Measurements from ENCODE around the gene DIPK1A.
A peak's percentile ranks its signal among the peaks of the same experiment; 100 is the strongest.

DIPK1A gene

DNA sequence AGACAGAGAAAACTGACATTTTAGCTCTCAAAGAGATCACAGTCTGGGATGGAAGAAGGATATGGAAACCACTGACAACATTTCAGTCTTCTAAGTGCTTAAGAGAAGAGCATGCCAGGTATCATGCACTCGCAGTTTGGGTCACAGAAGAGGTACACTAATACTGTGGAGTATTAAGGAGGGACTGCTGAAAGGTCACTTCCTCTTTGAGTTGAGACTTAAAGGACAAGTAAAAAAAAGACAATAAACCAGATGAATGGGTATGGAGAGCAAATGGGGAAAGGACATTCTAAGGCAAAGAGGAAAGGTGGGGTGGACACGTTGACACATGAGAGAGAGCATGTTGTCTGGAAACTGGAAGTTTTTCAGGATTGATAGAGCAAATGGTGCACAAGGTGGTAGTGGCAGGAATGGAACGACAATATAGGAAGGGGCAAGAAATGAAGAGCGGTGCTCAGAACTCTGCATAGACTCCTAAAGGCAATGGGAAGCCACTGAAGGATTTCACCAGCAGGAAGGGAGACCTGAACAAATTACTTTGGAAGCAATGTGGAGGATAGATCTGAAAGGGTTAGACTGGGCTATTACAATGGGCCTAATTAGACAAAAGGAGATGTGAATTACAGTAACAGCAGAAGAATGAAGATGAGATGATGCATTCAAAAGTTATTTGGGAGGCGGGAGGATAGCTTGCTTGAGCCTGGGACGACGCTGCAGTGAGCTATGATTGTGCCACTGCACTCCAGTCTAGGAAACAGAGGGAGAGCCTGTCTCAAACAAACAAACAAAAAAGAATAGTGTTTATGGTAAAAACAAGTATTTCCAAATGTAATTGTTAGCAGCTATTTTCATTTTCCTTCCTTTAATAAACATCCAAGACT is 11.1 kb downstream of the DIPK1A start:
- Mint-ChIP-seq H3K27me3 (no peaks in the 10 kb centered on the region), H3K36me3 (ENCODE audit: low read depth) (no peaks in the 10 kb centered on the region), H3K27ac (no peak overlapping the region), H3K9me3 (no peaks in the 10 kb centered on the region), H3K4me1 (ENCODE audit: low read depth) (peaks cover 27% of the 10 kb centered on the region), H3K4me3 (no peak overlapping the region)
- no peak for DNase-seq

DNA sequence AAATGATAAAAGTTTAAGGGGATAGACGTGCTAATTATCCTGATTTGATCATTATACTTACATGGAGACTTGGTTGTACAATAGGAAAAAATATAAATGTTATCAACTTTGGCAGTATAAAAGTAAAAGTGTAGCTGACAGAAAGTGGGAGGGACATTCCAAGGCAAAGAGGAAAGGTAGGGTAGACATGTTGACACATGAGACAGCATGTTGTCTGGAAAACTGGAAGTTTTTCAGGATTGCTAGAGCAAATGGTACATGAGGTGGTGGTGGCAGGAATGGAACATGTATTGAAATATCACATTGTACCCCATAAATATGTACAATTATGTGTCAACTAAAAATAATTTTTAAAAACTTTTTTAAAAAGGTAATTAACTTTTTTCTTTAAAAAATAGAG is 13.2 kb downstream of the DIPK1A start:
- Mint-ChIP-seq H3K4me3 (no peak overlapping the region), H3K27me3 (no peaks in the 10 kb centered on the region), H3K4me1 (ENCODE audit: low read depth) (peaks cover 35% of the 10 kb centered on the region), H3K27ac (no peak overlapping the region), H3K9me3 (no peaks in the 10 kb centered on the region), H3K36me3 (ENCODE audit: low read depth) (no peaks in the 10 kb centered on the region)
- no peak for DNase-seq

DNA sequence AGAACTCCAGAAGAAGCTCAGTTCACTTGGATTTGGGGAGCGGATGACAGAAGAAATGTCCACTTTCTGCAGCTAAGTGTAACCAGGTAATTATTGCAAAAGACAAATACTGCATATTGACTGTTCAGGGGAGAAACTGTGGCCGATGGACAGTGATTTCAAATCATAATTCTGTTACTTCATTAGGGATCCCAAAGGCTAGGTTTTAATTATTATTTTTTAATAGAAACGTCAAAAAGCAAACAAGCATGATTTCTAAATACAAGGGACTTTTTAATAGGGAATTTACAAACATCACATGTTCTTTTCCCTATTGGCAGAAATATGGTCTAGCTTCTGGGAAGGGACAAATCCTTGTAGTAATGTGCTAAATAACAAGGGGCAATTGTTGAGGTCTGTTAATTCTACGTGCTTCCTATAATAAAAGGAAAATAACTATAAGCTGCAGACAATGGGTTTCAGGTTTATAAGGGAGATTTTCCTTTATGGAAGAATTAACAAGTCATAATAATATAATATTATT is 15.5 kb downstream of the DIPK1A start:
- no peak for DNase-seq
- no peaks in the 10 kb centered on the region for H3K27me3 Mint-ChIP-seq
- H3K36me3 Mint-ChIP-seq (ENCODE audit: low read depth): no peaks in the 10 kb centered on the region
- H3K4me3 Mint-ChIP-seq: no peak overlapping the region
- peaks cover 50% of the 10 kb centered on the region for H3K4me1 Mint-ChIP-seq (ENCODE audit: low read depth)
- H3K27ac Mint-ChIP-seq: no peak overlapping the region
- H3K9me3 Mint-ChIP-seq: no peaks in the 10 kb centered on the region

DNA sequence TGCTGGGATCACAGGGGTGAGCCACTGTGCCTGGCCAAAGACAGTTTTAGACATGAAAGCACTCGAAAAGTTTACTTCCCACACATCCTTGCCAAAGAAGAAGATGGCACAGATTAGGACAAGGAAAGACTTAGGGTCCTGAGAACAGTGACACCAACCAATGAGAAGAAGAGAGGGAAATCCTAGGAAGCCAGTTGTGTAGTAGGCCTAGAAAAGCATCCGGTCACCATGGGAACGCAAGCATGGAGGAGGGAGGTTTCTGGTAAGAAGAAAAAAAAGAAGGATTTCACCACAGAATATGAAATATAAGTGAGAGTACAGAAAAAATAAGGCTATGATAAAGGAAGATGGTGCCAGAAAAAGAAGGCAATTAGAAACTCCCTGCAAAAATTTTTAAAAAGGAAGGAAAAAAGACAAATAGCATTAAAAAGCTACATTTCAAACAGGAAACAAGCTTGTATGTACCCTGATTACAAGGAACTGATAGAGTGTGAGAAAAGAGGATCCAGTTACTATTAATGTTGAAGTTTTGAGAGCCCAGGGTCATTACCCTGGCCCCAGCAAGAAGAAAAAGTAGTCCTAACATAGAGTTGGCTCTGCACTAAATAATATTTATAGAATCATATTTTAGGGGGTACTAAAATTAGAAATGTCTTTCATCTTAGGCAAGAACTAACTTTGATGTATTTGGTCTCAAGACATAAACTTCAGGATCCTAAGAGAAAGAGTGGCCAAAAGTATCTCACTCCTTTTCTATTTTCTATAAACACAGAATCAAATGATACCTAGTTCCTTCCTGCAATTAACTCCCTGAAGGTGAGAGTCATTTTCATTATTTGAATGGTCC is 16.1 kb downstream of the DIPK1A start:
- Mint-ChIP-seq H3K27ac (no peak overlapping the region), H3K4me1 (ENCODE audit: low read depth) (peaks cover 57% of the 10 kb centered on the region)

DNA sequence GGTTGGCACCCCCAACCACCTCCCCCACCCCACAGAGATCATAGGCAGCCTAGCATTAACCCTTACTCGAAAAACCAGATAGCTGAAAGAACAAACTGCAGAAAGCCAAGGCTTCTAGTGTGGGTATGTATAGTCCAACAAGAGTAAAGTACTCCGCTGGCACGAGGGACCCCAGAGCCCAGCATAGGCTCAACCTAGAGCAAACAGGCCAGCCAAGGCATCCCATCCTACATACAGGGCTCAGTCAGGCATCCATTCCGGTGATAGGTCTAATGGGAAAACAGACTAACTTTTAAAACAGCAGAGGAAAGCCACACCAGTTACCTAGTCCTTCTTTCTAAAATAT is 17.8 kb downstream of the DIPK1A start:
- no peaks in the 10 kb centered on the region for H3K9me3 Mint-ChIP-seq
- H3K4me1 Mint-ChIP-seq (ENCODE audit: low read depth): peaks cover 60% of the 10 kb centered on the region
- H3K27me3 Mint-ChIP-seq: no peaks in the 10 kb centered on the region
- H3K36me3 Mint-ChIP-seq (ENCODE audit: low read depth): peaks cover 1% of the 10 kb centered on the region
- H3K27ac Mint-ChIP-seq: no peak overlapping the region
- no peak overlapping the region for H3K4me3 Mint-ChIP-seq
- no peak for DNase-seq

More for the DNA sequence above, 16.1 kb downstream of the DIPK1A start:
- no peaks in the 10 kb centered on the region for H3K36me3 Mint-ChIP-seq (ENCODE audit: low read depth)
- no peak overlapping the region for H3K4me3 Mint-ChIP-seq
- H3K27me3 Mint-ChIP-seq: no peaks in the 10 kb centered on the region
- H3K9me3 Mint-ChIP-seq: no peaks in the 10 kb centered on the region
- no peak for DNase-seq

DNA sequence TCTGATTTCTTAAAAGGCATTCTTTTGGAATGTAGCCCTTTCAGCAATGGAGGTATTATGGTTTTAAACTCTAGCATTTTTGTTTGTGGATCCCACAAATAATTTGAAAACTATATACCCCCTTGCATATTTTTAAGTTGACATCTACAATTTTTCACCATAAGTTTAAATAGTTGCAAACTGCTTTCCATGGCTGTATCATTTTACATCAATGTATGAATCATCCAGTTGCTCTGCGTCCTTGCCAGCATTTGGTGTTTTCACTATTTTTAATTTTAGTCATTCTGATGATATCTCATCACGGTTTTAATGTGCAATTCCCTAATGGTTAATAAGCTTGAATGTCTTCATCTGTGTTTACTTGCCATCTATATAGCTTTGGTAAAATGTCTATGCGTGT is 20.7 kb downstream of the DIPK1A start:
- H3K9me3 Mint-ChIP-seq: no peaks in the 10 kb centered on the region
- H3K36me3 Mint-ChIP-seq (ENCODE audit: low read depth): peaks cover 2% of the 10 kb centered on the region
- H3K27me3 Mint-ChIP-seq: no peaks in the 10 kb centered on the region
- DNase-seq: no peak
- H3K4me1 Mint-ChIP-seq (ENCODE audit: low read depth): peaks cover 63% of the 10 kb centered on the region
- H3K4me3 Mint-ChIP-seq: peak overlapping the region; percentile 10
- no peak overlapping the region for H3K27ac Mint-ChIP-seq

DNA sequence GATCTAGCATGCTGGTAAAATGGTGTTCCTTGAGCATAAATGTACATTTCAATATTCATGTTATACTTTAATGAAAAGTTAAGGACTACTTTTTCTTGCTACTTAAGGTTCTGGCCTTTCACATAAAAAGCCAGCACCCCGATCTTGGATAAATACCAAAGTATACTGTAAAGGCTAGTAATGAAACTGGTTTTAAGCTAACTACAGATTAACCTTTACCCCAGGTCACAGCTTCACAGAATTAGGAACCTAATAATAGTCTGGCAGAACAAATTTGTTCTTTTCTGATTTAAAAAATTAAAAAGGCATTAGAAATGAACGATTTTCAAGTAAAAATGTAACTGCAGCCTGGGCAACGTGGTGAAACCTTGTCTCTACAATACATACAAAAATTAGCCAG is 23.5 kb downstream of the DIPK1A start:
- no peak for DNase-seq
- H3K27me3 Mint-ChIP-seq: no peaks in the 10 kb centered on the region
- H3K4me3 Mint-ChIP-seq: no peak overlapping the region
- no peaks in the 10 kb centered on the region for H3K9me3 Mint-ChIP-seq
- H3K4me1 Mint-ChIP-seq (ENCODE audit: low read depth): peaks cover 55% of the 10 kb centered on the region
- peaks cover 2% of the 10 kb centered on the region for H3K36me3 Mint-ChIP-seq (ENCODE audit: low read depth)
- H3K27ac Mint-ChIP-seq: no peak overlapping the region

DNA sequence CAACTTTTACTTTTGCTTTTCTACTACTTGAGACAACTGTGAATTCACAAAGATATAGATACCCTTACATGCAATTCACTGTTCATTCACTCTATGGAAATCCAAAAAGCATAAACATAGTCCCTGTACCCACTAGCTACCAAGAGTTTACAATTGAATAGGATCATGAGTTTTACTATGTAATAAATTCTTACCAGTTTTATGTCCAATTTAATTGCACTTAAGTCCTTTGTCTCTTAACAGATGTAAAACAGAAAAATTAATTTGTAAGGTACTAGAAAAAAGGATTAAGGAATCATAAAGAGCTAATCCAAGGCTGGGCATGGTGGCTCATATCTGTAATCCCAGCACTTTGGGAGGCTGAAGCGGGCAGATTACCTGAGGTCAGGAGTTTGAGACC is 24.4 kb downstream of the DIPK1A start:
- H3K36me3 Mint-ChIP-seq (ENCODE audit: low read depth): peaks cover 2% of the 10 kb centered on the region
- DNase-seq: no peak
- no peak overlapping the region for H3K4me3 Mint-ChIP-seq
- no peaks in the 10 kb centered on the region for H3K27me3 Mint-ChIP-seq
- no peak overlapping the region for H3K27ac Mint-ChIP-seq
- peaks cover 56% of the 10 kb centered on the region for H3K4me1 Mint-ChIP-seq (ENCODE audit: low read depth)
- no peaks in the 10 kb centered on the region for H3K9me3 Mint-ChIP-seq

DNA sequence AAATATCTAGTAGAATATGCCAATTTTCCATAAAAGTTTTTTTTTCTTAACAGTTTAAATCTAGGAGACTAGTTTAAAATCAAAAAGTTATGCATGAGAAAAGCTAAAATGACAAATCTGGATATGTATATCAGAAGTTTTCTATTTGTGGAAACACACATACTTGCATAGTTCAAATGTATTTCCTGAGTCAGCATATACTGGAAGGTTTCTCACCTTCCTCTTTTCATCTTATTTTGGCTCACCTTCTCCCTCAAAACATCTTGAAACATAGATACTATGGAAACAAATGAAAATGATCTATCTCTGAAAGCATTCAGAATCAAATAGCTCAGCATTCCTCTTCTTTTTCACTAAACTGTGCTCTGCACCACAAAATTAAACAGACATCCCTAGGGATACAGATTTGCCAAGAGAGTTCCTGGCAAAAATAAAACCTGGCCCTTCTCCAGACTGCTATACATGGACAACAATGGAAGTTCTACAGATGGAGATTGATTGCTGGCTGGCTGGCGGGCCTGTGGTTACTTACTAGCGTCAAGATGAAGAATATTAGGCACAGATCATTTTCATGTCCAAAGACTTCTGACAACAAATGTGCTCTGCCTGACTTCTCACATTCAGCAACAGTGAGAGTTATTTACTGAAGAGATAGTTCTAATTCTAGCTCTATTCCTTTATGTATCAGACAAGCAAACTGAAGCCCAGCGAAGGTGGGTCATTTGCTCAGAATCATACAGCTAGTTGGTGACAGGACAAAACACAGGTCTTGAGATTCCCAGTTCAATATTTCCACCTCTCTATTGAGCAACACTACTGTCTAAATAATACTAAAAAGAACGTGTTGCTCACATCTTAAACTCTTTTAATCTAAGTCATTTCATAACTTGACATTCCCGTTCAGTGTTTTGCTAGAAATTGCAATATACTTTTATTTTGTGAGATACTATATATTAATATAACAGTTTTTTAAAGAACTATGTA is 26.6 kb downstream of the DIPK1A start:
- H3K27me3 Mint-ChIP-seq: no peaks in the 10 kb centered on the region
- no peak overlapping the region for H3K27ac Mint-ChIP-seq
- H3K9me3 Mint-ChIP-seq: no peaks in the 10 kb centered on the region
- DNase-seq: no peak
- peaks cover 2% of the 10 kb centered on the region for H3K36me3 Mint-ChIP-seq (ENCODE audit: low read depth)
- no peak overlapping the region for H3K4me3 Mint-ChIP-seq
- H3K4me1 Mint-ChIP-seq (ENCODE audit: low read depth): peaks cover 51% of the 10 kb centered on the region

DNA sequence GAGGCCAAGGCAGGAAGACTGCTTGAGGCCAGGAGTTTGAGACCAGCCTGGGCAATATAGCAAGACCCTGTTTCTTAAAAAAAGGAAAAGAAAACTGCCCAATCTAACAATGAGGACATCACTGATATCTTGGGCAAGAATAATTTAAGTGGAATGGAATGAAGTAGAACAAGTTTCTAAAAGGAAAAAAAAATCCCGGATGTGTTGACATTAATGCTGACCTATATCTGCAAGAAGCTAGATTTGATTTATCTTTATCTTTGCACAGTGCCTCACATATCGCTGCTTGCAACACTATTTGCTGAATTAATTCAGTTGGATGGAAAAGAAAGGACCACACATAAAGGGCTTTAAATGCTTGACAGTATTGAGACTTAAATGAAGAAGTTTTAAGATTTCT is 27.8 kb downstream of the DIPK1A start:
- Mint-ChIP-seq H3K9me3 (no peaks in the 10 kb centered on the region), H3K36me3 (ENCODE audit: low read depth) (peaks cover under 1% of the 10 kb centered on the region), H3K27ac (no peak overlapping the region), H3K27me3 (no peaks in the 10 kb centered on the region), H3K4me3 (no peak overlapping the region), H3K4me1 (ENCODE audit: low read depth) (peaks cover 59% of the 10 kb centered on the region)
- no peak for DNase-seq

DNA sequence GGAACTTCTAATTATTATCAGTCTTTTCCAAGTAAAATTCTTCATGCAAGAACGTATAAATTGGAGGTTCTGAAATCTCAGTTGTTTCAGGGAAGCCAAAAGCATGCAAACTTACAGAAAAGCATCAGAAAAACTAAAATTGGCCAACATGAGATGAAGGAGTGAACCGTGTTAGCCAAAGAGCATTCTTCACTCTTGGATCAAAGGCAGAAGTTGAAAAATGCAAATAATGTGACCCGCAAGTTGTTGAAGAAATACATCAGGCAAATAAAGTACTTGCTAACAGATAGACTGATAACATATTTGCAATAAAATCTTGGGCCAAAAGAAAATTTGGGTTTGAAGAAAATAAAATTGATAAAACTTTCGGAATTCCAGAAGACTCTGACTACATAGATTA is 29.6 kb downstream of the DIPK1A start:
- no peak overlapping the region for H3K27ac Mint-ChIP-seq
- DNase-seq: no peak
- no peaks in the 10 kb centered on the region for H3K36me3 Mint-ChIP-seq (ENCODE audit: low read depth)
- H3K9me3 Mint-ChIP-seq: no peaks in the 10 kb centered on the region
- no peak overlapping the region for H3K4me3 Mint-ChIP-seq
- no peaks in the 10 kb centered on the region for H3K27me3 Mint-ChIP-seq
- H3K4me1 Mint-ChIP-seq (ENCODE audit: low read depth): peaks cover 53% of the 10 kb centered on the region

DNA sequence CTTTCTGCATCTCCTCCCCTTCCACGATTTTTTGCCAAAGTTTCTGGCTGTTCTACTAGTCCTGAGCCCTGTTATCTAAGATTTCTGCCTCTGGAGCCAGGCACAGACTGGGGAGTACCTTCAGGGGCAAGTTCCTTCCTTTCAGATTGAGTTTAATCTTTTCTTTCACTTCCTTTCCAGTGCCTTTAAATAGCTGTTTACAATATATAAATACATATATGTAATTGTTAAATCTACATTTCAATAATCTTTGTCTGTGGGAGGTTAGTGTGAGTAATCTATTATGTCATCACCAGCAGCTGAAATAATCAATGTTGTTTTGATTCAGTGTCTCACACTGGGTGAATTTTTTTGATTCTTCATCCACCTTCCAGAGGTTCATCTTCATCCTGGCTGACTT is 31.8 kb downstream of the DIPK1A start:
- no peak overlapping the region for H3K4me3 Mint-ChIP-seq
- H3K36me3 Mint-ChIP-seq (ENCODE audit: low read depth): no peaks in the 10 kb centered on the region
- peaks cover 37% of the 10 kb centered on the region for H3K4me1 Mint-ChIP-seq (ENCODE audit: low read depth)
- H3K27me3 Mint-ChIP-seq: no peaks in the 10 kb centered on the region
- H3K27ac Mint-ChIP-seq: no peak overlapping the region
- H3K9me3 Mint-ChIP-seq: no peaks in the 10 kb centered on the region
- DNase-seq: no peak

DNA sequence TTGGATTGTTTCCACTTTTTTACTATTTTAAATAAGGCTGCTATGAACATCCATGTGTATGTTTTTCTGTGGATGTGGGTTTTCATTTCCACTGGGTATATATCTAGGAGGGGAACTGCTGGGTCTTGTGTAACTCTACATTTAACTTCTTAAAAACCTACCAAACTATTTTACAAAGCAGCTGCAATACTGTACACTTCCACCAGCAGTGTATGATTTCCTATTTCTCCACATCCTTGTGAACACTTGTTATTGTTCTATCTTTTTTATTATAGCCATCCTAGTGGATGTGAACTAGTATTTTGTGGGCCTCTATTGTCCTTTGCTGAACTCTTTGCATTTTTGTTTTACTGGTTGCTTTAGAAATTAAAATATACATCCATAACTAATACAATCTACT is 33.4 kb downstream of the DIPK1A start:
- Mint-ChIP-seq H3K4me3 (no peak overlapping the region), H3K27ac (no peak overlapping the region), H3K36me3 (ENCODE audit: low read depth) (no peaks in the 10 kb centered on the region), H3K4me1 (ENCODE audit: low read depth) (peaks cover 30% of the 10 kb centered on the region), H3K9me3 (no peaks in the 10 kb centered on the region), H3K27me3 (no peaks in the 10 kb centered on the region)
- no peak for DNase-seq

DNA sequence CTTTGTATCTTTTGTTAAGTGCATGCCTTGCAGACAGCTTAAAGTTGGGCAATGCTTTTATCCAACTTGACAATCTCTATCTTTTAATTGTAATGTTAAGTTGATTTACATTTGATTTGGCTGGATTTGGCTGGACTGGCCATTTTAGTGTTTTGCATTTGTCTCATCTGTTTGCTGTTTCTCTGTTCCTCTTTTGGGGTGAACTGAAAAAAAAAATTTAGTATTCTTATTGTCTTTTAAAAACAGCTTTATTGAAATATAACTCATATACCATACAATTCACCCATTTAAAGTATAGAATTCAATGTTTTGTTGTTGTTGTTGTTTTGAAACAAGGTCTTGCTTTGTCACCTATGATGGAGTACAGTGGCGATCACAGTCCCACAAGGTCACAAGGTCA is 34.4 kb downstream of the DIPK1A start:
- H3K36me3 Mint-ChIP-seq (ENCODE audit: low read depth): no peaks in the 10 kb centered on the region
- no peaks in the 10 kb centered on the region for H3K9me3 Mint-ChIP-seq
- no peak overlapping the region for H3K27ac Mint-ChIP-seq
- H3K4me1 Mint-ChIP-seq (ENCODE audit: low read depth): peaks cover 26% of the 10 kb centered on the region
- no peaks in the 10 kb centered on the region for H3K27me3 Mint-ChIP-seq
- no peak overlapping the region for H3K4me3 Mint-ChIP-seq
- no peak for DNase-seq
